Mesendoderm (in vitro differentiated cells): ENCODE measurements around the gene GGACT.

ENCODE experiments used
- DNase-seq: peaks from one replicate; pipeline ENCODE4 v3.0.0; 2013
- H2AK5ac ChIP-seq: 2 replicates; pipeline ENCODE4 v1.6.1; 2013; ENCODE audit warnings: low read length, inconsistent platforms
- H2BK120ac ChIP-seq: 2 replicates; pipeline ENCODE4 v1.6.1; 2013; ENCODE audit warnings: low read depth, mild to moderate bottlenecking, low read length, moderate library complexity, mixed read lengths
- H2BK15ac ChIP-seq: replicated peaks from 2 replicates; pipeline ENCODE4 v1.6.1; 2013; ENCODE audit warnings: low read depth, mild to moderate bottlenecking, moderate library complexity
- H2BK5ac ChIP-seq: 2 replicates; pipeline ENCODE4 v1.6.1; 2013; ENCODE audit warnings: low read length, inconsistent platforms
- H3K18ac ChIP-seq: 2 replicates; pipeline ENCODE4 v1.6.1; 2013; ENCODE audit warnings: mild to moderate bottlenecking, low read length, mixed read lengths
- H3K23ac ChIP-seq: one replicate; pipeline ENCODE4 v1.6.1; 2013; ENCODE audit warnings: low read length
- H3K27ac ChIP-seq: 2 replicates; pipeline ENCODE4 v1.5.1; 2013; ENCODE audit warnings: low read depth, mild to moderate bottlenecking, inconsistent platforms, low read length, moderate library complexity
- H3K27me3 ChIP-seq: 2 replicates; pipeline ENCODE4 v1.6.1; 2013; ENCODE audit warnings: low read length, control low read depth, mild to moderate bottlenecking, inconsistent platforms; ENCODE audit not compliant: insufficient read depth, poor library complexity
- H3K36me3 ChIP-seq: 2 replicates; pipeline ENCODE4 v1.6.1; 2013; ENCODE audit warnings: low read length, inconsistent platforms; ENCODE audit not compliant: control insufficient read depth, insufficient read depth
- H3K4ac ChIP-seq: one replicate; pipeline ENCODE4 v1.6.1; 2013; ENCODE audit warnings: low read depth, mild to moderate bottlenecking, low read length, moderate library complexity
- H3K4me1 ChIP-seq: 2 replicates; pipeline ENCODE4 v1.6.1; 2013; ENCODE audit warnings: low read depth, low read length, inconsistent platforms; ENCODE audit not compliant: control insufficient read depth
- H3K4me2 ChIP-seq: 2 replicates; pipeline ENCODE4 v1.6.1; 2013; ENCODE audit warnings: low read length
- H3K4me3 ChIP-seq: 2 replicates; pipeline ENCODE4 v1.5.1; 2013; ENCODE audit warnings: mild to moderate bottlenecking, low read length
- H3K56ac ChIP-seq: one replicate; pipeline ENCODE4 v1.6.1; 2013; ENCODE audit warnings: low read length
- H3K79me1 ChIP-seq: 2 replicates; pipeline ENCODE4 v1.6.1; 2013; ENCODE audit warnings: low read length, inconsistent platforms
- H3K79me2 ChIP-seq: 2 replicates; pipeline ENCODE4 v1.6.1; 2013; ENCODE audit warnings: mild to moderate bottlenecking, low read length; ENCODE audit not compliant: control insufficient read depth, insufficient read depth
- H3K9ac ChIP-seq: 2 replicates; pipeline ENCODE4 v1.6.1; 2013; ENCODE audit warnings: low read length, inconsistent platforms
- H4K5ac ChIP-seq: one replicate; pipeline ENCODE4 v1.6.1; 2013; ENCODE audit warnings: low read length
- H4K8ac ChIP-seq: one replicate; pipeline ENCODE4 v1.6.1; 2013; ENCODE audit warnings: low read depth, mild to moderate bottlenecking, control low read depth, low read length, moderate library complexity
- WGBS: extraction: QIAGEN DNeasy Blood & Tissue Kit; methylation state at CpG from one replicate; pipeline ENCODE4 v1.1.7; 2013; ENCODE audit warnings: low lambda C conversion rate, missing lambda C conversion rate; ENCODE audit not compliant: insufficient coverage; ENCODE audit errors: extremely low coverage; 5-methylcytosine and 5-hydroxymethylcytosine counted together

Gene GGACT

GRCh38 chr13:100608906-100609305 lies 20.3 kb upstream of the GGACT start:
- Histone ChIP-seq H3K4me2 (no peak overlapping the region), H3K4me3 (no peak overlapping the region), H3K18ac (no peak overlapping the region), H3K23ac (no peak overlapping the region), H3K79me2 (no peaks in the 10 kb centered on the region), H4K8ac (no peak overlapping the region), H4K5ac (no peak overlapping the region), H3K27ac (no peak overlapping the region), H2BK120ac (no peak overlapping the region), H3K4me1 (no peaks in the 10 kb centered on the region), H2AK5ac (no peak overlapping the region), H3K56ac (no peak overlapping the region), H2BK5ac (no peak overlapping the region), H3K4ac (no peak overlapping the region), H2BK15ac (no peak overlapping the region), H3K9ac (no peak overlapping the region), H3K79me1 (no peaks in the 10 kb centered on the region), H3K27me3 (no peaks in the 10 kb centered on the region), H3K36me3 (no peaks in the 10 kb centered on the region)
- WGBS = no CpG with 5 or more reads among the region's 6 CpGs
- DNase-seq = no peak

DNA sequence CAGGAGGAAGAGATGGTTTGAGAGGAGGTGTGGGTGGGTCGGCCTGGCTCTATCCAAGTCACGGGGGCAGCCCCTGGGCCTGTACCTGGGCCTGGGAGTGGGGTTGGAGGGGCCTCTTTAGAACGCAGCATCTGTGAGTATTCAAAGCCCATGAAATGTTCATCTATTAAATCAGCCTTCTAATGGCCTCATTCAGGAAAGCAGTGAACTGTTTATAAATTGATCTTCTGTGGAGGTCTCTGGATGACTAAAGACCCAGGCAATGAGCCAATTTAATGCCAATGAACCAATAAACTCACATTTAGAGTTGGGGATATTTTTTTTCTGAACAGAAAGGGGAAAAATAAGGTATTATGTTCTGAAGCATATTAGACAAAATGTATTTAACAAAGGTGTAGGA lies 19.9 kb upstream of the GGACT start:
- no peak overlapping the region for H3K4me2 ChIP-seq
- no peak overlapping the region for H2BK120ac ChIP-seq
- no peaks in the 10 kb centered on the region for H3K4me1 ChIP-seq
- no CpG with 5 or more reads among the region's 3 CpGs for WGBS
- no peak overlapping the region for H3K27ac ChIP-seq
- H3K23ac ChIP-seq = no peak overlapping the region
- H3K79me1 ChIP-seq = no peaks in the 10 kb centered on the region
- H2BK5ac ChIP-seq = no peak overlapping the region
- no peak overlapping the region for H3K4me3 ChIP-seq
- H4K8ac ChIP-seq = no peak overlapping the region
- no peak overlapping the region for H2BK15ac ChIP-seq
- no peak overlapping the region for H3K18ac ChIP-seq
- no peak overlapping the region for H4K5ac ChIP-seq
- H3K4ac ChIP-seq = no peak overlapping the region
- no peaks in the 10 kb centered on the region for H3K79me2 ChIP-seq
- H3K9ac ChIP-seq = no peak overlapping the region
- H3K36me3 ChIP-seq = no peaks in the 10 kb centered on the region
- DNase-seq = no peak
- no peaks in the 10 kb centered on the region for H3K27me3 ChIP-seq
- no peak overlapping the region for H3K56ac ChIP-seq
- H2AK5ac ChIP-seq = no peak overlapping the region

DNA sequence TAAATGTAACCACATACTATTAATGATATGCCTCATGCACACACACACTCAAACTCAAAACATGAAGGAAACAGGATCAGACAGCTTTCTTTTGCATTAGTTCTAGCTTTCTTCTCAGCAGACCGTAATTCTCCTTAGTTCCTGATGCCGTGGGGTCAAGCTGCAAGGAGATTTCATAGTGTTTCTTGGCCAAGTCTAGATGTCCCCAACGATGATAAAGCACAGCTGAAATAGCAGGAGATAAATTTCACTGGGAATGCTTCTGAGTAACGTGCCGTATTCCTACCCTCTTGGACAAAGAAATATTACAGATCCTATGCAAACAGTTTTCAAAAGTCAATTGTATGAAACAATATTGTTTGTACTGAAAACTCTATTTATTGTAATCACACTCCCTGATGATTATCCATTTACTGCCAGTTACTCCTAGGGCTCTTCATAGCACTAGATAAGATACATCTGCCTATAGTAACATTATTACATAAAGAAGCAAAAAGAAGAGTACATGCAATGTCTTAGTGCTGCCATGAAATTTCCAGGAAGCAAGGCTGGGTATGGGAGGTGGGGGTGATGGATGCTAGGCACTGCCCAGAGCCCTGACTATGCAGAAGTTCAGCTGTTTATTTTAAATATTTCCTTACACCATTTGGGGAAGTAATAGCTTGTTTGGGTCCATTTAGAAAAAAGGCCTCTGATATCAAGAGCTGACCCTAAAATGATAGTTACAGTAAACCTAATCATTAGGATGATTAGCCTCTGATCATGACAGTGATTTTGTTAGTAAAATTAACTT lies 16.5 kb upstream of the GGACT start:
- Histone ChIP-seq H2BK5ac (no peak overlapping the region), H3K56ac (no peak overlapping the region), H3K18ac (no peak overlapping the region), H3K4ac (no peak overlapping the region), H2AK5ac (no peak overlapping the region), H3K4me1 (no peaks in the 10 kb centered on the region), H4K5ac (no peak overlapping the region), H3K79me2 (no peaks in the 10 kb centered on the region), H2BK15ac (no peak overlapping the region), H3K36me3 (no peaks in the 10 kb centered on the region), H3K23ac (no peak overlapping the region), H4K8ac (no peak overlapping the region), H3K79me1 (no peaks in the 10 kb centered on the region), H3K27me3 (no peaks in the 10 kb centered on the region), H3K9ac (no peak overlapping the region), H3K4me2 (no peak overlapping the region), H2BK120ac (no peak overlapping the region), H3K4me3 (no peak overlapping the region), H3K27ac (no peak overlapping the region)
- WGBS = no CpG with 5 or more reads among the region's 5 CpGs
- DNase-seq = no peak

- H3K36me3 ChIP-seq = no peaks in the 10 kb centered on the region
- no peak overlapping the region for H3K4ac ChIP-seq
- no peak overlapping the region for H2BK120ac ChIP-seq
- H3K79me2 ChIP-seq = no peaks in the 10 kb centered on the region
- no peak overlapping the region for H3K18ac ChIP-seq
- no peak overlapping the region for H2BK5ac ChIP-seq
- H2AK5ac ChIP-seq = no peak overlapping the region
- no peaks in the 10 kb centered on the region for H3K27me3 ChIP-seq
- no peak overlapping the region for H4K5ac ChIP-seq
- no peak overlapping the region for H3K9ac ChIP-seq
- WGBS = no CpG with 5 or more reads among the region's 8 CpGs
- no peak overlapping the region for H3K27ac ChIP-seq
- H3K4me2 ChIP-seq = no peak overlapping the region
- no peaks in the 10 kb centered on the region for H3K4me1 ChIP-seq
- H3K4me3 ChIP-seq = no peak overlapping the region
- H3K79me1 ChIP-seq = no peaks in the 10 kb centered on the region
- no peak overlapping the region for H2BK15ac ChIP-seq
- H4K8ac ChIP-seq = no peak overlapping the region
- H3K23ac ChIP-seq = no peak overlapping the region
- no peak overlapping the region for H3K56ac ChIP-seq
- DNase-seq = no peak
Observed at GRCh38 chr13:100602493-100603111, 14.0 kb upstream of the GGACT start.

DNA sequence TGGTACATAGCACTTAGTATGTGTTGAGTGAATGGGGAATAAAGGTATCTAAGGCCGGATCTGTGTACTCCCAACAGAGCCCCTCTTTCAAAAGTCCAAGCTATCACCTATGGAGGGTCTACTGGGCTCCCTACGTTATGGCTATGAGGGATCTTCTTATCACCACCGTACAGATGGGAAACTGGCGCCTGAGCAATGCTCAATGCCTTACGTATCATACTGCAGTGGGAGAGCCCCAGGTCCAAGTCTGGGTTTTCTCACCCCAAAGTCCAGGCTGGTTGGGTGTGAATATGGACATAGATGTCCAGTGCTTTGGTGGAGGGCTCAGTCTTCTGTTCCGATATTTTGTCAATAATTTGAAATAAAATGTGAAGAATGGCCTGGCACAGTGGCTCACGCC lies 13.1 kb upstream of the GGACT start:
- no peaks in the 10 kb centered on the region for H3K4me1 ChIP-seq

More for the DNA sequence above, 13.1 kb upstream of the GGACT start:
- no peak overlapping the region for H2BK5ac ChIP-seq
- H3K79me1 ChIP-seq = no peaks in the 10 kb centered on the region
- H3K27me3 ChIP-seq = no peaks in the 10 kb centered on the region
- H3K27ac ChIP-seq = no peak overlapping the region
- H3K9ac ChIP-seq = no peak overlapping the region
- H2BK15ac ChIP-seq = no peak overlapping the region
- no peak overlapping the region for H3K56ac ChIP-seq
- H3K4ac ChIP-seq = no peak overlapping the region
- H3K4me2 ChIP-seq = no peak overlapping the region
- H2AK5ac ChIP-seq = no peak overlapping the region
- no peak overlapping the region for H4K8ac ChIP-seq
- no peak overlapping the region for H3K18ac ChIP-seq
- no peak overlapping the region for H3K4me3 ChIP-seq
- no CpG with 5 or more reads among the region's 7 CpGs for WGBS
- no peak overlapping the region for H4K5ac ChIP-seq
- H3K79me2 ChIP-seq = no peaks in the 10 kb centered on the region
- H3K36me3 ChIP-seq = no peaks in the 10 kb centered on the region
- no peak overlapping the region for H3K23ac ChIP-seq
- no peak overlapping the region for H2BK120ac ChIP-seq
- DNase-seq = no peak
